Neural cell (in vitro differentiated cells): ENCODE results near the gene LY6G6F. TPM values are rescaled to one million over a fixed set of nuclear protein-coding genes. Genes with fewer than 3 reads are reported as not detected.

Experiments used
- H2AFZ ChIP-seq: fragments of 200-600, 300-800 bp; sonication (generic), shearing (Covaris generic); 2 replicates; pipeline ENCODE4 v1.6.0; 2014; ENCODE audit warnings: low read depth, mild to moderate bottlenecking, antibody characterized with exemption, low read length, moderate library complexity
- H3F3A ChIP-seq: fragments of 200-600 bp; shearing (Covaris generic); 2 replicates; pipeline ENCODE4 v1.6.1; 2016; ENCODE audit warnings: mild to moderate bottlenecking, moderate library complexity, mixed read lengths, antibody characterized with exemption, low read length; ENCODE audit not compliant: insufficient read depth, poor library complexity, severe bottlenecking
- H3K27ac ChIP-seq: fragments of 200-600, 300-800 bp; sonication (generic), shearing (Covaris generic); 2 replicates; pipeline ENCODE4 v1.5.1; 2014; ENCODE audit warnings: mild to moderate bottlenecking, low read length, moderate library complexity
- H3K27me3 ChIP-seq: fragments of 300-800, 200-600 bp; sonication (generic), shearing (Covaris generic); 2 replicates; pipeline ENCODE4 v1.6.0; 2014; ENCODE audit warnings: mild to moderate bottlenecking, low read depth, low read length, moderate library complexity; ENCODE audit not compliant: insufficient read depth
- H3K36me3 ChIP-seq: fragments of 300-800, 200-600 bp; sonication (generic), shearing (Covaris generic); 2 replicates; pipeline ENCODE4 v1.5.1; 2014; ENCODE audit warnings: mild to moderate bottlenecking, antibody characterized with exemption, low read length, moderate library complexity; ENCODE audit not compliant: insufficient read depth
- H3K4me2 ChIP-seq: fragments of 300-800, 200-600 bp; sonication (generic), shearing (Covaris generic); 2 replicates; pipeline ENCODE4 v1.6.0; 2014; ENCODE audit warnings: mild to moderate bottlenecking, low read length
- H3K4me3 ChIP-seq: fragments of 300-800, 200-600 bp; sonication (generic), shearing (Covaris generic); 2 replicates; pipeline ENCODE4 v1.5.1; 2014; ENCODE audit warnings: mild to moderate bottlenecking, low read length, moderate library complexity
- H3K79me2 ChIP-seq: fragments of 200-600 bp; shearing (Covaris generic); replicated peaks from 2 replicates; pipeline ENCODE4 v1.6.0; 2014; ENCODE audit warnings: mild to moderate bottlenecking, low read length, moderate library complexity; ENCODE audit not compliant: insufficient read depth
- H3K9ac ChIP-seq: fragments of 300-800, 200-600 bp; sonication (generic), shearing (Covaris generic); 2 replicates; pipeline ENCODE4 v1.6.1; 2016; ENCODE audit warnings: mild to moderate bottlenecking, low read length, mixed read lengths
- H3K9me2 ChIP-seq: fragments of 200-600 bp; shearing (Covaris generic); 2 replicates; pipeline ENCODE4 v1.6.1; 2016; ENCODE audit warnings: mild to moderate bottlenecking, low read length, mixed read lengths; ENCODE audit not compliant: insufficient read depth
- H3K9me3 ChIP-seq: fragments of 200-600, 300-800 bp; sonication (generic), shearing (Covaris generic); 2 replicates; pipeline ENCODE4 v1.6.1; 2016; ENCODE audit warnings: mild to moderate bottlenecking, mixed run types, low read length, moderate library complexity, mixed read lengths
- H4K20me1 ChIP-seq: fragments of 200-600 bp; shearing (Covaris generic); 2 replicates; pipeline ENCODE4 v1.6.1; 2016; ENCODE audit warnings: mild to moderate bottlenecking, mixed run types; ENCODE audit not compliant: insufficient read depth
- EP300 ChIP-seq: fragments of 450-650 bp; conservative IDR thresholded peaks from 2 replicates; pipeline ENCODE4 v1.6.1; 2014; ENCODE audit warnings: antibody characterized with exemption, mild to moderate bottlenecking, moderate library complexity; ENCODE audit not compliant: poor library complexity, severe bottlenecking
- EZH2 ChIP-seq: fragments of 200-600, 300-800 bp; shearing (Covaris generic), sonication (generic); IDR thresholded peaks from 2 replicates; pipeline ENCODE4 v1.6.1; 2014; ENCODE audit warnings: antibody characterized with exemption, low read length, borderline replicate concordance, mild to moderate bottlenecking; ENCODE audit not compliant: insufficient read depth, poor library complexity, severe bottlenecking
- MXI1 ChIP-seq: fragments of 450-650 bp; conservative IDR thresholded peaks from 2 replicates; pipeline ENCODE4 v1.6.1; 2014; ENCODE audit warnings: antibody characterized with exemption, mild to moderate bottlenecking; ENCODE audit not compliant: poor library complexity, severe bottlenecking
- POLR2AphosphoS5 ChIP-seq: IDR thresholded peaks from 2 replicates; pipeline ENCODE4 v1.6.1; 2012
- RAD21 ChIP-seq: fragments of 450-650 bp; conservative IDR thresholded peaks from 2 replicates; pipeline ENCODE4 v1.6.1; 2014; ENCODE audit warnings: antibody characterized with exemption, mild to moderate bottlenecking, moderate library complexity
- SMC3 ChIP-seq: fragments of 450-650 bp; conservative IDR thresholded peaks from 2 replicates; pipeline ENCODE4 v1.6.1; 2014; ENCODE audit warnings: antibody characterized with exemption, mild to moderate bottlenecking, moderate library complexity; ENCODE audit not compliant: poor library complexity
- TAF1 ChIP-seq: IDR thresholded peaks from 2 replicates; pipeline ENCODE4 v1.6.1; 2012; ENCODE audit warnings: low read depth
- polyA plus RNA-seq: library from polyadenylated mRNA; depleted of rRNA; stranded (reverse); fragments of >200 nt; gene quantifications from 2 replicates; pipeline ENCODE4 v1.2.3, GENCODE V29; 2014
- TF ChIP-seq, protein P1 (sequence below): IDR thresholded peaks from 2 replicates; pipeline ENCODE4 v1.6.1; 2012; ENCODE audit warnings: borderline replicate concordance
- TF ChIP-seq, protein P2 (sequence below): fragments of 450-650 bp; IDR thresholded peaks from 2 replicates; pipeline ENCODE4 v1.5.1; 2014; ENCODE audit warnings: antibody characterized with exemption, mild to moderate bottlenecking, moderate library complexity; ENCODE audit not compliant: poor library complexity, severe bottlenecking

The LY6G6F gene
- polyA plus RNA-seq, 1 donor from 2014 or later, result not detected

DNA sequence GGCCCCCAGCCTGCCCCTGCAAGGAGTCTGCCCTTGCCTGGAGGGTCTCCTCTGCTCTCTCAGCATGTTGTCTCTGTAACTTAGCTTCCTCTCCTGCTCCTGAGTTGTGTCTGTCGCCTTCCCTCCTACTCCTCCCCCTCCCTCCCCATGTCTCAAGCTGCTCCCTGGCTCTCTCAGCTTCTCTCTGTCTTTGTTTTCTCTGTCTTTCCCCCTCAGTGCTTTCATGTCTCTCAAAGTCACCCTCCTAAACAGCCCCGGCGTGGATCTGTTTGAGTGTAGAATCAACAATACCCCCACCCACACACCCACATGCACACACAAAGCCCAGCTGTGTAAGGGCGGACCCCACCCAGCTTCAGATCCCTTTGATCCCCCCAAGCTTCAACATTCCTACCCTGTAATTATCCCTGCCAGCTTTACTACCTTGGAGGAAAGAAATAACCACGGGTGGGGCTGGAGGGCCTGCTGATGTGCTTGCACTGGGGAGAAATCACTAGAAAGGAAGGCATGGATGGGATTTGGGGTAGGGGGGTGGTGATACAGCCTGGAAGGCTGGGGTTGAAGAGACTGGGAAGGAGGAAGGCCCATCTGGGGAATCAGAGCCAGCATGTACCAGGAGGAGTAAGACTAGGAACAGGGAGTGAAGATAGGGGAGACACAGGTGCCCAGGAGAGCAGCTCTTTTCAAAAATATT is 7.5 kb downstream of the LY6G6F start:
- Histone ChIP-seq H3K27ac (peak overlapping the region; percentile 56), H3K9ac (peak overlapping the region; percentile 48), H4K20me1 (no peaks in the 10 kb centered on the region)

DNA sequence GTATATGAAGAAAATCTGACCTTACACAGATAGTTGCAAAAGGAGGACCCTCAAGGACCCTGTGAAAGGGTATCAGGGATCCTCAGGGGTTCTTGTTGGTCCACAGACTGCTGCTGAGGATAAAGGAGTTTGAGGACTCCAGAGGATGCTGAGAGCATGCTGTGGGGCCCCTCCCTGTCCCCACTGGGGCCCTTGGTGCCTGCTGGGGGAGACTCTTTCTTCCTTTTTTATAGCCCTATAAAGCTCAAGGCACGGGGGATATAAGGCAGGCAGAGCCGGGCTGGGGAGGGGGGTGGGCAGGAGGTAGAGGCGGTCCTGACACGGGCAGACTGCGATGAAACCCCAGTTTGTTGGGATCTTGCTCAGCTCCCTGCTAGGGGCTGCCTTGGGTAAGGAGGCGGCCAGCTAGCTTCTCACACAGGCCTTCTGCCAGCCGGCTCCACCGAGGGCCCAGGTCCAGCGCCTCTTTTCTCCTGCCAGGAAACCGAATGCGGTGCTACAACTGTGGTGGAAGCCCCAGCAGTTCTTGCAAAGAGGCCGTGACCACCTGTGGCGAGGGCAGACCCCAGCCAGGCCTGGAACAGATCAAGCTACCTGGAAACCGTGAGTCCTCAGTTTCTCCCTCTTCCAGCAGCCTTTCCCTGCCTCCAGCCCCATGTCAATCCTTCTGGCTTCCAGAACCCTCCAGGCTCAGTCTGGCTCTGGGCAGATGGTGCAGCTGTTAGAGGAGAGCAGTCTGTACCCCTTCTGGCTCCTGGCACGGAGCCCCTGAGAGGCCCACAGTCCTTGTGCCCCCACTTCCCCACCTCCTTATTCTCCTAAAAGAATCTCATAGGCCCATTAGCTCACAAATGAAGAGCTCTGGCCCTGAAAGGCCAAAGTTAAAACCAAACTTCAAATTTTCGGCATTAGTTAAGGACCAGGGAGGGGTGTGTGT is 8.6 kb downstream of the LY6G6F start, which contains the start of gene LY6G6D:
LY6G6D (plus strand) TSS at position 327 of the 937 bp plus-strand sequence; CDS start at position 335, 8 bp downstream.
- Histone ChIP-seq H3K9ac (peak within 1 kb of the TSS; percentile 48), H3K9me2 (no peaks in the 10 kb centered on the region), H4K20me1 (no peaks in the 10 kb centered on the region), H3K4me3 (peak within 1 kb of the TSS; percentile 23), H3F3A (no peaks in the 10 kb centered on the region), H3K27me3 (no peaks in the 10 kb centered on the region), H3K4me2 (peak within 1 kb of the TSS; percentile 30), H3K27ac (peak within 1 kb of the TSS; percentile 56), H3K79me2 (no peaks in the 10 kb centered on the region), H2AFZ (peak within 1 kb of the TSS; percentile 84), H3K9me3 (no peaks in the 10 kb centered on the region), H3K36me3 (no peaks in the 10 kb centered on the region)
- TF ChIP-seq, protein P1, sequence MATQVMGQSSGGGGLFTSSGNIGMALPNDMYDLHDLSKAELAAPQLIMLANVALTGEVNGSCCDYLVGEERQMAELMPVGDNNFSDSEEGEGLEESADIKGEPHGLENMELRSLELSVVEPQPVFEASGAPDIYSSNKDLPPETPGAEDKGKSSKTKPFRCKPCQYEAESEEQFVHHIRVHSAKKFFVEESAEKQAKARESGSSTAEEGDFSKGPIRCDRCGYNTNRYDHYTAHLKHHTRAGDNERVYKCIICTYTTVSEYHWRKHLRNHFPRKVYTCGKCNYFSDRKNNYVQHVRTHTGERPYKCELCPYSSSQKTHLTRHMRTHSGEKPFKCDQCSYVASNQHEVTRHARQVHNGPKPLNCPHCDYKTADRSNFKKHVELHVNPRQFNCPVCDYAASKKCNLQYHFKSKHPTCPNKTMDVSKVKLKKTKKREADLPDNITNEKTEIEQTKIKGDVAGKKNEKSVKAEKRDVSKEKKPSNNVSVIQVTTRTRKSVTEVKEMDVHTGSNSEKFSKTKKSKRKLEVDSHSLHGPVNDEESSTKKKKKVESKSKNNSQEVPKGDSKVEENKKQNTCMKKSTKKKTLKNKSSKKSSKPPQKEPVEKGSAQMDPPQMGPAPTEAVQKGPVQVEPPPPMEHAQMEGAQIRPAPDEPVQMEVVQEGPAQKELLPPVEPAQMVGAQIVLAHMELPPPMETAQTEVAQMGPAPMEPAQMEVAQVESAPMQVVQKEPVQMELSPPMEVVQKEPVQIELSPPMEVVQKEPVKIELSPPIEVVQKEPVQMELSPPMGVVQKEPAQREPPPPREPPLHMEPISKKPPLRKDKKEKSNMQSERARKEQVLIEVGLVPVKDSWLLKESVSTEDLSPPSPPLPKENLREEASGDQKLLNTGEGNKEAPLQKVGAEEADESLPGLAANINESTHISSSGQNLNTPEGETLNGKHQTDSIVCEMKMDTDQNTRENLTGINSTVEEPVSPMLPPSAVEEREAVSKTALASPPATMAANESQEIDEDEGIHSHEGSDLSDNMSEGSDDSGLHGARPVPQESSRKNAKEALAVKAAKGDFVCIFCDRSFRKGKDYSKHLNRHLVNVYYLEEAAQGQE, result no peak
- TF ChIP-seq EZH2, result no peak
- TF ChIP-seq MXI1, result no peak
- TF ChIP-seq, protein P2, sequence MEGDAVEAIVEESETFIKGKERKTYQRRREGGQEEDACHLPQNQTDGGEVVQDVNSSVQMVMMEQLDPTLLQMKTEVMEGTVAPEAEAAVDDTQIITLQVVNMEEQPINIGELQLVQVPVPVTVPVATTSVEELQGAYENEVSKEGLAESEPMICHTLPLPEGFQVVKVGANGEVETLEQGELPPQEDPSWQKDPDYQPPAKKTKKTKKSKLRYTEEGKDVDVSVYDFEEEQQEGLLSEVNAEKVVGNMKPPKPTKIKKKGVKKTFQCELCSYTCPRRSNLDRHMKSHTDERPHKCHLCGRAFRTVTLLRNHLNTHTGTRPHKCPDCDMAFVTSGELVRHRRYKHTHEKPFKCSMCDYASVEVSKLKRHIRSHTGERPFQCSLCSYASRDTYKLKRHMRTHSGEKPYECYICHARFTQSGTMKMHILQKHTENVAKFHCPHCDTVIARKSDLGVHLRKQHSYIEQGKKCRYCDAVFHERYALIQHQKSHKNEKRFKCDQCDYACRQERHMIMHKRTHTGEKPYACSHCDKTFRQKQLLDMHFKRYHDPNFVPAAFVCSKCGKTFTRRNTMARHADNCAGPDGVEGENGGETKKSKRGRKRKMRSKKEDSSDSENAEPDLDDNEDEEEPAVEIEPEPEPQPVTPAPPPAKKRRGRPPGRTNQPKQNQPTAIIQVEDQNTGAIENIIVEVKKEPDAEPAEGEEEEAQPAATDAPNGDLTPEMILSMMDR, result no peak
- TF ChIP-seq RAD21, result no peak
- TF ChIP-seq TAF1, result no peak
- TF ChIP-seq EP300, result no peak
- no peak for TF ChIP-seq POLR2AphosphoS5
- TF ChIP-seq SMC3, result no peak

More for the DNA sequence above, 7.5 kb downstream of the LY6G6F start:
- H3K27me3 ChIP-seq, result no peaks in the 10 kb centered on the region
- H3K36me3 ChIP-seq, result no peaks in the 10 kb centered on the region
- H3F3A ChIP-seq, result no peaks in the 10 kb centered on the region
- peak overlapping the region; percentile 30 for H3K4me2 ChIP-seq
- peak overlapping the region; percentile 84 for H2AFZ ChIP-seq
- TF ChIP-seq RAD21 (no peak), POLR2AphosphoS5 (no peak), TAF1 (peak; percentile 33)
- no peaks in the 10 kb centered on the region for H3K79me2 ChIP-seq
- H3K4me3 ChIP-seq, result peak overlapping the region; percentile 23
- H3K9me2 ChIP-seq, result no peaks in the 10 kb centered on the region
- H3K9me3 ChIP-seq, result no peaks in the 10 kb centered on the region
